ENCODE data around the gene MYO5A.
"Not testable (repeated sequence)": the region's sequence is repeated elsewhere in the genome, so short reads cannot be mapped to it uniquely, and the experiment has no call there.

MYO5A gene

DNA sequence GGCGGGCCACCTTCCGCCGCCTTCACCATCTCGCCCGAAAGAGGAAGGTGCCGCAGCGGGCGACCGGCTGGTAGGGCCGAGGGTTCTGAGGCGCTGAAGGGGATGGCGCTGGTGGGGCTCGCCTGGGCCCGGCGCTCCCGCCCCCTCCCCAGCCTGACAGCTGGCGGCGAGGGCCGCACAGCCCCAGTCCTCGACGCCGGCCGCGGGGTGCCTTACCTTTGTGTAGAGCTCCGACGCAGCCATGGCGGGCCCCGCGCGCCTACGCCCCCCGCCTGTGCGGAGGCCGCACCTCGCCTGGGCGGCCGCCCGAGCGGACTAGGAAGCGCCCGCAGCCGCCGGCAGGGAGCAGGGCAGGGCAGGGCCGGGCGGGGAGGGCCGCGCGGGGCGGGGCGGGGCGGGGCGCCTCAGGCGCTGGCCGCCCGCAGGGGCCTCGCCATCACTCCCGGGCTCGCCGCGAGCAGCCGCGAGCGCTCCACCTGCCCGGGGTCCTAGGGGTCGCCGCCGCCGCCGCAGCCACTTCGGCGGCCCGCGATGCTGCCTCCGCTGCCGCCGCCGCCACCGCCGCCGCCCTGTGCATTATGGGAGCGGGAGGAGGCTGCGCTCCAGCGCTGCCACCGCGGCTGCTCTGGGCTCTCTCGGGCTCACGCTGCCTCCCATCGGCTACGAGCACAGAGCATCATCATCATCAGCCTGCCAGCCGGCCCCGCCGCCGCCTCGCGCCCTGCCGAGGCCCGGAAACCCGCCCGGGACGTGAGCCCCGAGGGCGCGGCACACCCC is at the start of gene MYO5A:
MYO5A (minus strand) TSS at position 317 of the 777 bp plus-strand sequence; CDS start at position 243, 74 bp downstream.
- in situ Hi-C loops (cut with MboI; ENCODE audit: low sequenced_read_pairs), result no loop called here

DNA sequence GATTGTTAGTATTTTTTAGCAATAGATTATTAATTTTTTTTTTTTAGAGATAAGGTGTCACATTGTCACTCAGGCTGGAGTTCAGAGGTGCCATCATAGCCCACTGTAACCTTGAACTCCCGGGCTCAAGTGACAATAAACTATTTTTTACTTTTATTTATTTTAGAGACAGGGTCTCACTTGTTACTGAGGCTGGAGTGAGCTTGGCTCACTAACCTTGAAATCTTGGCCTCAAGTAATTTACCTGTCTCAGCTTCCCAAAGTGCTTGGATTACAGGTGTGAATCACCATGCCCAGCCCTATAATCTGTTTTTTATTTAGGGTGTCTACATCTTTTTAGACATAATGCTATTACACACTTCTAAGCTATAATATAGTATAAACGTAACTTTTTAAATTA is 48.0 kb upstream of the MYO5A start:
- in situ Hi-C loops (cut with MboI; ENCODE audit: low sequenced_read_pairs), result no loop called here

DNA sequence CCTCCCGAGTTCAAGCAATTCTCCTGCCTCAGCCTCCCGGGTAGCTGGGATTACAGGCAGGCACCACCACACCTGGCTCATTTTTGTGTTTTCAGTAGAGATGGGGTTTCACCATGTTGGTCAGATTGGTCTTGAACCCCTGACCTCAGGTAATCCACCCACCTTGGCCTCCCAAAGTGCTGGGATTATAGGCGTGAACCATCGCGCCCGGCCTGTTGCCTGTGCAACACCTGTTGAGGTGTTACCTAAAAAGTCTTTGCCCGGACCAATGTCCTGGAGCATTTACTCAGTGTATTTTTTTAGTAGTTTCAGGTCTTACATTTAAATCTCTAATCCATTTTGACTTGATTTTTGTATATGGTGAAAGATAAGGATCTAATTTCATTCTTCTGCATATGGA is 46.9 kb upstream of the MYO5A start:
- in situ Hi-C loops (cut with MboI; ENCODE audit: low sequenced_read_pairs), result not testable (repeated sequence)

GRCh38 chr15:52575072-52575471 is 46.4 kb upstream of the MYO5A start:
- in situ Hi-C loops (cut with MboI; ENCODE audit: low sequenced_read_pairs), result no loop called here

GRCh38 chr15:52574623-52575022 is 45.9 kb upstream of the MYO5A start:
- in situ Hi-C loops (cut with MboI; ENCODE audit: low sequenced_read_pairs), result not testable (repeated sequence)

DNA sequence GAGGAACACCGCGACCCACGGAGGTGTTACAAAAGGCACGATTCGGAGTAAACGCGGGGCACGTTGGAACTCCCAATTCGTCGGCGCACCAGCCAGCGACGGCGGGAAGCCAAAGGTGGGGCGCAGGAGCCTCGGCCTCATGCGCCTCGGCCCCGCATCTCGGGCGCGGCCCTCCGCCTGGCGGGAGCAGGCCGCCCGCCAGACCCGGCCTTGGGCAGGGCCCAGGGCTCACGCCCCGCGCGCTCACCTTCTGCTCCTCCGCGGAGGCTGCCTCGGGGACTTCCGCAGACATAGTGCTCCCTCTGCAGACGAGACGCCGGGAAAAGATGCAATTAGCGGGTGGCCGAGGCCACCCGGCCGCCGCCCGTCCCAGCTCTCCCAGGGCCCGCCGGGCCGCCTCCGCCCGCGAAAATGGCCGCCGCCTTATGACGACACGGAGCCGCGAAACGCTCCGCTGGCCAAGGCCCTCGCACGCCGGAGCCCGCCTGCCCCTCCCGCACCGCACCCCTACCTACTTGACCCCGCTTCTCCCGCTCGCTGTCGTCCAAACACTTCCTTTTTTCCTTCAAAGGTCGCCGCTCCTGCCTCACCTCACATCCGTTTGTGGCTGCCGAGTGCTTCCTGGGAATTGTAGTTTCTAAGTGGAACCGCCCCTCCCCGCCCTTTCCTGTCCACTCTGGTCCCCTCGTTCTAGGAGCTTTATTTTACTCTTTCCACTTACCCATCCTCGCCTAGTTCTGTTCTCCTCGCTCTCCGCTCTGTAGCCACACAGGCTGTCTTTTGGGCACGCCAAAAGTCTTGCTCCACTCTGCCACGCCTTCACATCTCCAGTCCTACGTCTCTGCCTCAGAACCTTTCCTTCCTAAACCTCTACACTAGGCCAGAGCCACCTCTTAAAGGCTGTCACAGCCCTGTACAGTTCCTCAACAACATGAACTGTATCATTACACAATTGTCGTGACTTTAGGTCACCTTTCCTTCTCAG is 40.2 kb upstream of the MYO5A start, which contains the start of gene ARPP19:
ARPP19 (minus strand) TSS at position 430 of the 985 bp plus-strand sequence; CDS start at position 292, 138 bp downstream.
- in situ Hi-C loops (cut with MboI; ENCODE audit: low sequenced_read_pairs), result no loop called here

DNA sequence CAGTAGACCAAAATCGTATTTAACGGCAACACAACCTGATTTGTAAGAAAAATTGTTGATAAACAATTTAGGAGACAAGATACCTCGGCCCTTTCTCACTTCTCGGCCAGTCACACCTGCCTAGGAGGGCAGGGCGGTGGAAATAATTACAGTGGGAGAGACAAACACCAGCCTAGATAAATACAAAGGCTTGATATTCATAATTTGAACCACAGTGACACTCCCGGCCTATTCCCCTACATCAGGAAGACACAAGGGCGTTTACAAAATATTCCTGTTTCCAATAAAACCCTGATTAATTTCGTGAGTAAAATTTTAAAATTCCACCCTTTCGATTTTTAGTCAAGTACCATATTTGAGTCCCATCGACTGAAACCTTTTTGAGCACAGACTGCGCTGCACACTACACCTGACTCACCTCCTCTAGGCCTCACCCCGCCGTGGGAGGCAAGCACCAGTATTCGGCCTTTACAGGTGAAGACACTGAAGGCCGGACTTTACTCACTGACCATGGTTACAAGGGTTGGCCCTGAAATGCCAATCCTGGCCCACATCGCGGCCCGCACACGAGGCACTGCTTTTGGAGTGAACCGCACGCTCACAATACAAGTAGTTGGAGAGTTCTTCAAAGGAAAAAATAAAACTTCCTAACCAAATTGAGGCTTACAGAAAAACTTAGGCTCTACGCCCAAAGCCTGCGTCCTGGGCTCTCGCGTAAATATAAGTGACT is 39.4 kb upstream of the MYO5A start:
- in situ Hi-C loops (cut with MboI; ENCODE audit: low sequenced_read_pairs), result no loop called here

GRCh38 chr15:52566889-52567288 is 38.2 kb upstream of the MYO5A start:
- in situ Hi-C loops (cut with MboI; ENCODE audit: low sequenced_read_pairs), result no loop called here

GRCh38 chr15:52565417-52566358 is 37.0 kb upstream of the MYO5A start:
- in situ Hi-C loops (cut with MboI; ENCODE audit: low sequenced_read_pairs), result not testable (repeated sequence)

DNA sequence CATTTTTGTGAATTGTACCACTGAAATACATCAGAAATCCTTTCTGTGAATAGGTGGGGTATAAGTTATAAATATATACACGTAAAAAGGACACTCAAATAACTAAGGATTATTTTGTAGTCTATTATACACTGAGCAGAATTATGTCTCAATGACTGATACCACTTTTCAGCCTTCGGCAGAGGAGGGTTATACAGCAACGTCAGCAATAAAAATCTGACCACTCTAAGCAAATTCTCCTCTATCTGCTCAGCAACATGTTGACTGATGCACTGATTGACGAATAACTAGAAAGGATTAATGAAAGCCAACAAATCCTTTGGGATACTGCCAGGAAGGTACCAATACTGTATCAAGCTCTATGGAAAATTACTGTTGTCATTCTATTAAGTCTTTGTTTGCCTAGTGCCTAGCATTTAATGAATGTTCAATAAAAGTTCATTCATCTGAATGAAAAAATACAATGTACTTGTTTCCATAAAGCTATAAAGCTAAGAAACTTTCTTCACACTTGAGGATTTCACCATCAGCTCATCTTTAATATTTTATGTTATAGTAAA is 34.9 kb upstream of the MYO5A start:
- in situ Hi-C loops (cut with MboI; ENCODE audit: low sequenced_read_pairs), result no loop called here

- in situ Hi-C loops (cut with MboI; ENCODE audit: low sequenced_read_pairs), result no loop called here
Observed at GRCh38 chr15:52559575-52559974, 30.9 kb upstream of the MYO5A start.

DNA sequence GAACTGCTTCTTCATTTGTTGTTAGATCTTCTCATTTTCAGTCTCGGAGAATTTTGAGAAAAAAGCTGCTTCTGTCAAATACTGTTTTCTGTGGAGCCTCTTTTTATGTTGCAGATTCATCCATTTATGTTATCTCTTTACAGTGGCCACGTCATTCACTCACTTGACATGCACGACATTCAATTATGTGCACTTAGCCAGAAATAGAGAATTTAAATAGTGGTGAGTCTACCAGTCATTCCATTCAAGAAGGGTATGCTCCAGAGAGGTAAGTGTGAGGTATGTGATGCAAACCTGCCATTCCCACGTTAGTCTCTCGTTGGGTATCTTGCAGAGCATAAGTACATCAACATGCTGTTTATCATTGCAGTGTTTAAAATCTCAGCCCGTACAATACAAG is 30.3 kb upstream of the MYO5A start:
- in situ Hi-C loops (cut with MboI; ENCODE audit: low sequenced_read_pairs), result no loop called here

DNA sequence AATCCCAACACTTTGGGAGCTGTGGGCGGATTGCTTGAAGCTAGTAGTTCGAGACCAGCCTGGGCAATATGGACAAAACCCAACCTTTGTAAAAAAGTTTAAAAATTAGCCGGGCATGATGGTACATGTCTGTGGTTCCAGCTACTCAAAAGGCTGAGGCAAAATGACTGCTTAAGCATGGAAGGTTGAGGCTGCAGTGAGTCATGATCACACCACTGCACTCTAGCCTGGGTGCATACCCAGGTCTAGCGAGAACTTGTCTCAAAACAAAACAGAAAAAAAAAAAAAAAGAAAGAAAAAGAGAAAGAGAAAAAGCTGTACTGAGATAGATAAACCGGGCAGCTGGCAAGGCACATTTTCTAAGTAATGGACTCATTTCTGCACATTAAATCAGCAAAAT is 29.5 kb upstream of the MYO5A start:
- in situ Hi-C loops (cut with MboI; ENCODE audit: low sequenced_read_pairs), result no loop called here

DNA sequence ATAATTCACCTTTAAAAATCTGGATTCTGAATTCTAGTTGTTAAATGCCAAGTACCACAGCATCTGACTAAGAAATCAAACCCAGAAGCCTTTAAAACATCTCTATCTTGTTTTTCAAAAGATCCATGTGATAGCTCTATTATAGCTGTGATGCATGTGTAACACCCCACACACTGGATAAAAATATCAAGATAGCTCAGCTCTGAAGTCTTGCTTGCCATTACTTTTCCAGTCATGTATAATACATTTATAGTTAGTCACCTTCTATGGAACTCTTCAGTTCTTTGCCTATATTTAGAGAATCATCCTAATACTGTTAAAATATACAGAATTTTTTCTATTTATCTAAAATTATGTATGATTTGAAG is 28.6 kb upstream of the MYO5A start:
- in situ Hi-C loops (cut with MboI; ENCODE audit: low sequenced_read_pairs), result no loop called here

DNA sequence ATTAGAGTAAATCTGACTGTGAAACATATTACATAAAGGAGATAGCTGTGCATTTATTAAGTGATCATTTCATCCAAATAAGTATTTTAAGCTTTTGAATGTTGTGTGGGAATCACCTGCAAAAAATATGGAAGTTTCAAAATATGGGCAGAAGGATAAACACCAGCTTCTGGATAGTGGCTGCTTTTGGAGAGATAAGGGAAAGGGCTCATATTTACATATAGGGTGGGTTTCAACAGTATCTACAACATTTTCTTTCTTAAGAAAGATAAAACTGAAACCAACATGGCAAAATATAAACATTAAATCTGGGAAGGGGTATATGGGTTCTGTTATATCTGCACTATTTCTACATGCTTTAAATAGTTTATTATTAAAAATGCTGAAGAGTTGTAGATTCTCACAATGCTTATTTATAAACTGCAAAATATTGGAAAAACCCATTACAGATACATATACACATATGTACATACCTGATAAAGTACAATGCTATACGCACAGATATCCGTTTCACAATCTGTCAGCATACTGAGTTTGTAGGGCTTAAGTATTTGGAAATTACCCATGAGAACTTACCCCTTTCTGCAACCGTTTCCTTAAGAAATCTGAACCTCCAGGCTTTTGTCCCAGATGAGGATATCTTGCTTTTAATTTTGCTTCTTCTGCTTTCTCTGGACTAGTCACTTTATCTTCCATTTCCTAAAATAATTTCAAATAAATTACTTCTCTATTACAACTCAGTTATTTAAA is 28.0 kb upstream of the MYO5A start:
- in situ Hi-C loops (cut with MboI; ENCODE audit: low sequenced_read_pairs), result no loop called here

DNA sequence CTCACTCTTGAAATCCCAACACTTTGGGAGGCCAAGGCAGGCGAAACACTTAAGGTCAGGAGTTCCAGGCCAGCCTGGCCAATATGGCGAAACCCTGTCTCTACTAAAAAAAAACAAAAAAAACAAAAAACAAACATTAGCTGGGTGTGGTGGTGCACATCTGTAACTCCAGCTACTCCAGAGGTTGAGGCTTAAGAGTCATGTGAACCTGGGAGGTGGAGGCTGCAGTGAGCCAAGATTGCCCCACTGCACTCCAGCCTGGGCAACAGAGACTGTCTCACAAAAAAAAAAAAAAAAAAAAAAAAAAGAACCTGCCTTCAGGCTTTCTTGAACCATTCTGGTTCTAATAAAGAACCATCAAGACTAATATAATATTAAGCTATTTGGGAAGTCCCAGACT is 23.6 kb upstream of the MYO5A start:
- in situ Hi-C loops (cut with MboI; ENCODE audit: low sequenced_read_pairs), result no loop called here

DNA sequence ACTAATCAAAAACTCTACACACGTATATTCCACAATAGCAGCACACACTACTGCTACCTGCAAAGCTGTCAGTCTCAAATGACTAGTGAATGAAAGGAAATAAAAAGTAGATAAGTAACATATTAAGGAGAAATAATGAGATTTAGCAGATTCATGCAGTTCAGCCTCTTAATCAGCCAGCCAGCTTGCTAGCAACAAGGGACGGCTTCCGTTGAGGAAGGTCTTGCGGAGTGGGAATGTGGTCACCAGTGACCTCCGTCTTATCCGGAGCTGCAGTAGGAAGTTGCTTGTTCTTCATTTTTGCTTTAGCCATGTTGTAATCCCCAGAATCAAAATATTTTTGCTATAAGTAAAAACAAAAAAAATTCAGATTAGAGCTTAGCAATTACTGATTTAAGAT is 23.1 kb upstream of the MYO5A start:
- in situ Hi-C loops (cut with MboI; ENCODE audit: low sequenced_read_pairs), result no loop called here

DNA sequence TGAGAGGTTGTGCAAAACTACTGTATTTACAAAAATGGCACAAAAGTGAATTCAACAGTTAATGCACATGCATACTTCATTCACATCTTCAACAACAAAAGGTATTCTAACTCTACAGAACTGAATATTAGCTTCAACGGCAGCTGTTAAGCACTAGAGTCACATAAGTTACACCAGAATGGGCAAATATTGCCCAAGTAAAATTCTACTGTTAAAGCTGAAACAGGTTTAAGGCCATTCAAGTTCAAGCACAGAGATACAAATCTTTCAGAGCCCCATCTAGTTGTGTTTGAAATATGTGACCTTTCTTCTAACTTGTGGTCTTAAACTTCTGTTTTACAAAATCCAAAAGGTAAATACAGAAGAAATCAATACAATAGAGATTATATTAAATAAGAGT is 22.5 kb upstream of the MYO5A start:
- in situ Hi-C loops (cut with MboI; ENCODE audit: low sequenced_read_pairs), result not testable (repeated sequence)
